Memory B cell (primary cell): Measurements from ENCODE around the gene FAM193A.

Experiments used
- ATAC-seq: fragments of 150-1000 bp; cut with Tn5 transposase; 2 replicates; pipeline ENCODE4 v1.10.0; 2021; ENCODE audit warnings: low read depth, mild to moderate bottlenecking, moderate library complexity
- DNase-seq, 2 donors: peaks; one replicate each; pipeline ENCODE4 v3.0.0; 2022; ENCODE audit warnings: low spot score in 2 of 2
- H3K27ac Mint-ChIP-seq: one replicate; pipeline ENCODE4 v1.8.0; 2022; ENCODE audit warnings: mild to moderate bottlenecking, moderate library complexity, mixed read lengths
- H3K27me3 Mint-ChIP-seq: one replicate; pipeline ENCODE4 v1.8.0; 2022; ENCODE audit warnings: mixed read lengths
- H3K36me3 Mint-ChIP-seq: one replicate; pipeline ENCODE4 v1.8.0; 2022; ENCODE audit warnings: mild to moderate bottlenecking, mixed read lengths
- H3K4me1 Mint-ChIP-seq: one replicate; pipeline ENCODE4 v1.8.0; 2022; ENCODE audit warnings: mixed read lengths
- H3K4me3 Mint-ChIP-seq: one replicate; pipeline ENCODE4 v1.8.0; 2022; ENCODE audit warnings: mild to moderate bottlenecking, moderate library complexity, mixed read lengths
- H3K9me3 Mint-ChIP-seq: one replicate; pipeline ENCODE4 v1.8.0; 2022; ENCODE audit warnings: mixed read lengths

Gene FAM193A

GRCh38 chr4:2698504-2698903 is 162.1 kb downstream of the FAM193A start:
- Mint-ChIP-seq H3K4me1 (peaks cover 38% of the 10 kb centered on the region), H3K36me3 (peaks cover 41% of the 10 kb centered on the region), H3K9me3 (no peaks in the 10 kb centered on the region), H3K27ac (peak overlapping the region; percentile 69), H3K27me3 (no peaks in the 10 kb centered on the region), H3K4me3 (no peak overlapping the region)
- ATAC-seq, result no peak
- DNase-seq, result no peak

GRCh38 chr4:2698951-2699505 is 162.6 kb downstream of the FAM193A start:
- peaks cover 36% of the 10 kb centered on the region for H3K36me3 Mint-ChIP-seq
- H3K27me3 Mint-ChIP-seq, result no peaks in the 10 kb centered on the region
- H3K27ac Mint-ChIP-seq, result peak overlapping the region; percentile 79
- H3K4me1 Mint-ChIP-seq, result peaks cover 33% of the 10 kb centered on the region
- no peak overlapping the region for H3K4me3 Mint-ChIP-seq
- H3K9me3 Mint-ChIP-seq, result no peaks in the 10 kb centered on the region
- ATAC-seq (no peak), DNase-seq (no peak)

GRCh38 chr4:2699534-2699933 is 163.1 kb downstream of the FAM193A start:
- Mint-ChIP-seq H3K9me3 (no peaks in the 10 kb centered on the region), H3K4me1 (peaks cover 33% of the 10 kb centered on the region), H3K27me3 (no peaks in the 10 kb centered on the region), H3K4me3 (no peak overlapping the region), H3K27ac (peak overlapping the region; percentile 79), H3K36me3 (peaks cover 36% of the 10 kb centered on the region)
- ATAC-seq, result no peak
- no peak for DNase-seq

- H3K27ac Mint-ChIP-seq, result peak overlapping the region; percentile 79
Measured at GRCh38 chr4:2700031-2700430, 163.6 kb downstream of the FAM193A start.

GRCh38 chr4:2702361-2702760 is 165.9 kb downstream of the FAM193A start:
- H3K9me3 Mint-ChIP-seq, result no peaks in the 10 kb centered on the region
- H3K36me3 Mint-ChIP-seq, result peaks cover 37% of the 10 kb centered on the region
- no peaks in the 10 kb centered on the region for H3K27me3 Mint-ChIP-seq
- DNase-seq (no peak), ATAC-seq (no peak)
- H3K27ac Mint-ChIP-seq, result peak overlapping the region; percentile 65
- H3K4me1 Mint-ChIP-seq, result peaks cover 13% of the 10 kb centered on the region
- H3K4me3 Mint-ChIP-seq, result no peak overlapping the region

More at GRCh38 chr4:2700031-2700430, 163.6 kb downstream of the FAM193A start:
- peaks cover 34% of the 10 kb centered on the region for H3K36me3 Mint-ChIP-seq
- no peaks in the 10 kb centered on the region for H3K27me3 Mint-ChIP-seq
- H3K4me1 Mint-ChIP-seq, result peaks cover 29% of the 10 kb centered on the region
- no peak for ATAC-seq
- no peak overlapping the region for H3K4me3 Mint-ChIP-seq
- no peak for DNase-seq
- H3K9me3 Mint-ChIP-seq, result no peaks in the 10 kb centered on the region

- ATAC-seq (no peak), DNase-seq (no peak)
- Mint-ChIP-seq H3K9me3 (no peaks in the 10 kb centered on the region), H3K27ac (peak overlapping the region; percentile 65), H3K36me3 (peaks cover 37% of the 10 kb centered on the region), H3K27me3 (no peaks in the 10 kb centered on the region), H3K4me3 (no peak overlapping the region), H3K4me1 (peaks cover 10% of the 10 kb centered on the region)
Measured at GRCh38 chr4:2702770-2703169, 166.3 kb downstream of the FAM193A start.

- Mint-ChIP-seq H3K4me1 (peaks cover 16% of the 10 kb centered on the region), H3K36me3 (peaks cover 20% of the 10 kb centered on the region), H3K4me3 (no peak overlapping the region), H3K27me3 (no peaks in the 10 kb centered on the region), H3K27ac (peak overlapping the region; percentile 87), H3K9me3 (no peaks in the 10 kb centered on the region)
- DNase-seq (no peak), ATAC-seq (peak; percentile 44)
Measured at GRCh38 chr4:2712261-2712842, 175.9 kb downstream of the FAM193A start.

- Mint-ChIP-seq H3K36me3 (peaks cover 21% of the 10 kb centered on the region), H3K27me3 (no peaks in the 10 kb centered on the region), H3K4me1 (peaks cover 16% of the 10 kb centered on the region), H3K9me3 (no peaks in the 10 kb centered on the region), H3K27ac (peak overlapping the region; percentile 35), H3K4me3 (peak overlapping the region; percentile 51)
- DNase-seq (no peak), ATAC-seq (no peak)
Measured at GRCh38 chr4:2713337-2713736, 176.9 kb downstream of the FAM193A start.

- H3K36me3 Mint-ChIP-seq, result peaks cover 21% of the 10 kb centered on the region
Measured at GRCh38 chr4:2714061-2714770, 177.8 kb downstream of the FAM193A start.

GRCh38 chr4:2714918-2715317 is 178.5 kb downstream of the FAM193A start:
- no peaks in the 10 kb centered on the region for H3K27me3 Mint-ChIP-seq

More at GRCh38 chr4:2714061-2714770, 177.8 kb downstream of the FAM193A start:
- Mint-ChIP-seq H3K27ac (peak overlapping the region; percentile 35), H3K4me3 (no peak overlapping the region), H3K4me1 (peaks cover 16% of the 10 kb centered on the region), H3K9me3 (no peaks in the 10 kb centered on the region), H3K27me3 (no peaks in the 10 kb centered on the region)
- DNase-seq (no peak), ATAC-seq (no peak)

GRCh38 chr4:2715426-2715825 is 179.0 kb downstream of the FAM193A start:
- DNase-seq (no peak), ATAC-seq (no peak)
- Mint-ChIP-seq H3K4me3 (no peak overlapping the region), H3K27ac (no peak overlapping the region), H3K27me3 (no peaks in the 10 kb centered on the region), H3K9me3 (no peaks in the 10 kb centered on the region), H3K4me1 (peaks cover 16% of the 10 kb centered on the region), H3K36me3 (peaks cover 21% of the 10 kb centered on the region)

More at GRCh38 chr4:2714918-2715317, 178.5 kb downstream of the FAM193A start:
- DNase-seq (no peak), ATAC-seq (no peak)
- H3K4me3 Mint-ChIP-seq, result no peak overlapping the region
- H3K4me1 Mint-ChIP-seq, result peaks cover 16% of the 10 kb centered on the region
- no peaks in the 10 kb centered on the region for H3K9me3 Mint-ChIP-seq
- H3K27ac Mint-ChIP-seq, result no peak overlapping the region
- peaks cover 21% of the 10 kb centered on the region for H3K36me3 Mint-ChIP-seq

- peaks cover 16% of the 10 kb centered on the region for H3K4me1 Mint-ChIP-seq
- peaks cover 19% of the 10 kb centered on the region for H3K36me3 Mint-ChIP-seq
- H3K27me3 Mint-ChIP-seq, result no peaks in the 10 kb centered on the region
- DNase-seq (no peak), ATAC-seq (no peak)
- H3K27ac Mint-ChIP-seq, result no peak overlapping the region
- no peak overlapping the region for H3K4me3 Mint-ChIP-seq
- no peaks in the 10 kb centered on the region for H3K9me3 Mint-ChIP-seq
Measured at GRCh38 chr4:2716236-2716635, 179.8 kb downstream of the FAM193A start.

- no peak overlapping the region for H3K27ac Mint-ChIP-seq
- no peak overlapping the region for H3K4me3 Mint-ChIP-seq
- peaks cover 4% of the 10 kb centered on the region for H3K4me1 Mint-ChIP-seq
- H3K36me3 Mint-ChIP-seq, result peaks cover 11% of the 10 kb centered on the region
- H3K9me3 Mint-ChIP-seq, result no peaks in the 10 kb centered on the region
- no peaks in the 10 kb centered on the region for H3K27me3 Mint-ChIP-seq
- ATAC-seq (no peak), DNase-seq (no peak)
Measured at GRCh38 chr4:2721586-2721985, 185.1 kb downstream of the FAM193A start.

- ATAC-seq, result no peak
- peaks cover 11% of the 10 kb centered on the region for H3K36me3 Mint-ChIP-seq
Measured at GRCh38 chr4:2722033-2722432, 185.6 kb downstream of the FAM193A start.

More at GRCh38 chr4:2722033-2722432, 185.6 kb downstream of the FAM193A start:
- Mint-ChIP-seq H3K27me3 (no peaks in the 10 kb centered on the region), H3K4me3 (no peak overlapping the region), H3K9me3 (no peaks in the 10 kb centered on the region), H3K27ac (no peak overlapping the region), H3K4me1 (peaks cover 4% of the 10 kb centered on the region)
- no peak for DNase-seq
